Left lung (tissue), 10 donors: ENCODE measurements around the gene MNX1. TPM values are rescaled to one million over a fixed set of nuclear protein-coding genes. Genes with fewer than 3 reads are reported as not detected.

Source experiments
- ATAC-seq: fragments of 200-7000 bp; cut with Tn5 transposase; one replicate; pipeline ENCODE4 v1.9.1; 2020; ENCODE audit warnings: moderate library complexity
- DNase-seq, 4 donors: peaks; one replicate each; pipeline ENCODE4 v3.0.0-alpha.2; 2013 to 2020
- H3K27ac ChIP-seq, 2 donors: fragments of 200-600 bp; sonication (generic) in 1 of 2; one replicate each; pipeline versions ENCODE4 v1.5.0 to v1.8.0; 2020 to 2021
- H3K27me3 ChIP-seq, 2 donors: fragments of 200-600 bp; sonication (generic) in 1 of 2; one replicate each; pipeline versions ENCODE4 v1.5.0 to v1.8.0; 2020 to 2021
- H3K36me3 ChIP-seq, 2 donors: fragments of 200-600 bp; sonication (generic) in 1 of 2; one replicate each; pipeline versions ENCODE4 v1.5.0 to v1.8.0; 2020 to 2021
- H3K4me1 ChIP-seq, 2 donors: fragments of 200-600 bp; one replicate each; pipeline ENCODE4 v1.8.0; 2021
- H3K4me3 ChIP-seq, 2 donors: fragments of 200-600 bp; sonication (generic) in 1 of 2; one replicate each; pipeline versions ENCODE4 v1.5.0 to v1.8.0; 2020 to 2021; ENCODE audit warnings: mild to moderate bottlenecking in 1 of 2
- H3K9me3 ChIP-seq, 2 donors: fragments of 200-600 bp; sonication (generic) in 1 of 2; one replicate each; pipeline versions ENCODE4 v1.5.0 to v1.8.0; 2020 to 2021
- CTCF ChIP-seq, 2 donors: fragments of 200-600 bp; sonication (generic) in 1 of 2; IDR thresholded peaks; one replicate each; pipeline versions ENCODE4 v1.5.0 to v1.8.0; 2021; ENCODE audit warnings: antibody characterized with exemption in 2 of 2
- intact Hi-C, 2 donors: fragments of 100-400 bp; cut with DNase I; formaldehyde crosslinking; loops; one replicate each; pipeline versions ENCODE4 v1.11.2 to v1.14.2; 2022
- polyA plus RNA-seq, 6 donors: library from polyadenylated mRNA; unstranded; fragments of 120-200 nt; gene quantifications; one replicate each; pipeline ENCODE4 v1.2.1, GENCODE V29; 2013; ENCODE audit not compliant: insufficient read length in 6 of 6
- total RNA-seq, 2 donors: library from RNA; stranded (reverse); fragmentation: NEBNext Ultra II Directional; extraction: Animal tissue kit (Norgen Biotek cat#: 25700); gene quantifications; one replicate each; pipeline ENCODE4 v1.2.1, GENCODE V29; 2021
- donor health status: DM: no; HTN: yes; CAD: no.
- donor health status: DM: no; HTN: no; CAD: no.

MNX1 gene
- total and polyA plus RNA-seq, 8 donors, result 0.26 to 0.76 (median 0.47) TPM; not detected in 1

- H3K4me1 ChIP-seq, result no peaks in the 10 kb centered on the region
- H3K4me3 ChIP-seq, result no peak overlapping the region
- H3K9me3 ChIP-seq, result peaks cover 0 to 8% of the 10 kb centered on the region in 2 donors
- intact Hi-C loops, result no loop called here
- ATAC-seq (no peak), DNase-seq (no peak)
- no peak overlapping the region for H3K27ac ChIP-seq
- TF ChIP-seq CTCF (IDR thresholded peaks at IDR 0.05), result no peak
- H3K27me3 ChIP-seq, result peaks cover 5 to 99% of the 10 kb centered on the region in 2 donors
- H3K36me3 ChIP-seq, result no peaks in the 10 kb centered on the region
Measured at GRCh38 chr7:157033483-157034473, 23.3 kb upstream of the MNX1 start.

GRCh38 chr7:157032644-157033482 is 22.4 kb upstream of the MNX1 start:
- peaks cover 14 to 99% of the 10 kb centered on the region in 2 donors for H3K27me3 ChIP-seq
- no peaks in the 10 kb centered on the region for H3K36me3 ChIP-seq
- no peaks in the 10 kb centered on the region for H3K4me1 ChIP-seq
- ATAC-seq, result no peak
- no peak for DNase-seq
- H3K4me3 ChIP-seq, result no peak overlapping the region
- peaks cover 0 to 8% of the 10 kb centered on the region in 2 donors for H3K9me3 ChIP-seq
- intact Hi-C loops, result no loop called here
- no peak for TF ChIP-seq CTCF (IDR thresholded peaks at IDR 0.05)
- no peak overlapping the region for H3K27ac ChIP-seq

- Histone ChIP-seq H3K27me3 (peaks cover 14 to 99% of the 10 kb centered on the region in 2 donors), H3K4me1 (no peaks in the 10 kb centered on the region), H3K27ac (no peak overlapping the region), H3K4me3 (no peak overlapping the region), H3K36me3 (no peaks in the 10 kb centered on the region), H3K9me3 (peaks cover 0 to 8% of the 10 kb centered on the region in 2 donors)
- ATAC-seq (no peak), DNase-seq (no peak)
- TF ChIP-seq CTCF (IDR thresholded peaks at IDR 0.05), result no peak
- intact Hi-C loops, result no loop called here
Measured at GRCh38 chr7:157032128-157032527, 21.7 kb upstream of the MNX1 start.

DNA sequence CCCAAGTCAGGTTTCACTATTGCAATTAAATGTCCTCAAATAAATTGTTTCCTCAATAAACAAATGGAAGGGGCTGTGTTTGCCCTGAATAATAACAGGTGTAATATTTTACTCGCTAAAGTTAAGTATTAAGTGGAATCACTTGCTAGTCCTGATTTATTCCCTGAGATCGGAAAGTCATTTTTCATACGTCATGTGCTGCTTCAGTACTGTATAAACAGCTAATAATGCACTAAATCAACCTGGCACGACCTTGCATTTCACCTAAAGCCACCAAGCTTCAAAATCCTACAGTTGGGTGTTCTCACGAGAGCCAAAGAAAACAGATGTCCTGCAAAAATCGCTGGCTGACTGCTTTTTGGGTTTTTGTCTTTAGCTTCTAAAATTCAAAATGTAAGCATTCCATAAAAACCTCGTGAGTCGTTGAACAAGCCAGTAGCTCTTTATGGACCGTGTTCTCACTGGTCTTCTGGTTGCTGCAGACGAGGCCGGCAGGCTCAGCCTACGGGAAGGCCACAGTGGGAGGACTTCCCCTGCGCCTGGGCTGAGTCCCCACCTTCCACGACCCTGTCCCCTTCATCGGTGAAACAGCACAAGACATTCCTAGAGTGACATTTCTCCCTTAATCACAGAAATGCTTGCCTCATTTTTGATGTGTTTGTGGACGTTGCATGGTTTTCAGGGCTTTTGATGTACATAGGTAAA is 17.9 kb upstream of the MNX1 start:
- Histone ChIP-seq H3K36me3 (no peaks in the 10 kb centered on the region), H3K4me1 (no peaks in the 10 kb centered on the region), H3K4me3 (no peak overlapping the region), H3K27ac (no peak overlapping the region), H3K27me3 (peaks cover 41 to 100% of the 10 kb centered on the region in 2 donors), H3K9me3 (no peaks in the 10 kb centered on the region)
- DNase-seq (no peak), ATAC-seq (no peak)
- no peak for TF ChIP-seq CTCF (IDR thresholded peaks at IDR 0.05)
- intact Hi-C loops, result no loop called here
